ENCODE data around the gene YY1.
A peak's percentile ranks its signal among the peaks of the same experiment; 100 is the strongest.
"Not testable (repeated sequence)": the region's sequence is repeated elsewhere in the genome, so short reads cannot be mapped to it uniquely, and the experiment has no call there.

YY1 gene

DNA sequence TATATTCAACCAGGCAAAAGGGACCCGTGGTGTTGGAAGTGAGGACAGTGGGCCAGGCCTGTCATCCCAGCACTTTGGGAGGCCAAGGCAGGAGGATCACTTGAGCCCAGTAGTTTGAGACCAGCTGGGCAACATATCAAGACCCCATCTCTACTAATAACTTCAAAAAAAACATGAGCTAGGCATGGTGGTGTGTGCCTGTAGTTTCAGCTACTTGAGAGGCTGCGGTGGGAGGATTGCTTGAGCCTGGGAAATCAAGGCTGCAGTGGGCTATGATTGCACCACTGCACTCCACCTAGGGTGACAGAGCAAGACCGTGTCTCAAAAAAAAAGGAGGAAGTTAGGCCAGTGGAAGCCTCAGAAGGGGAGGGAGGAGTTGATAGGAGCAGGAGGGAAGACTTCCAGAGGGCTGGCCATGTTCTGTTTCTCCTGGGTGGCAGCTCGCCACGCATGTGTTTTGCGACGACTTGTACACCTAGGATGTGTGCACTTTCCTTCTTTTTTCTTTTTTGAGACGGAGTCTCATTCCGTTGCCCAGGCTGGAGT lies 57.2 kb downstream of the YY1 start:
- no peak for DNase-seq (ENCODE audit: low read depth)

GRCh38 chr14:100296729-100297128 lies 57.8 kb downstream of the YY1 start:
- not testable (repeated sequence) for DNase-seq (ENCODE audit: low read depth)

DNA sequence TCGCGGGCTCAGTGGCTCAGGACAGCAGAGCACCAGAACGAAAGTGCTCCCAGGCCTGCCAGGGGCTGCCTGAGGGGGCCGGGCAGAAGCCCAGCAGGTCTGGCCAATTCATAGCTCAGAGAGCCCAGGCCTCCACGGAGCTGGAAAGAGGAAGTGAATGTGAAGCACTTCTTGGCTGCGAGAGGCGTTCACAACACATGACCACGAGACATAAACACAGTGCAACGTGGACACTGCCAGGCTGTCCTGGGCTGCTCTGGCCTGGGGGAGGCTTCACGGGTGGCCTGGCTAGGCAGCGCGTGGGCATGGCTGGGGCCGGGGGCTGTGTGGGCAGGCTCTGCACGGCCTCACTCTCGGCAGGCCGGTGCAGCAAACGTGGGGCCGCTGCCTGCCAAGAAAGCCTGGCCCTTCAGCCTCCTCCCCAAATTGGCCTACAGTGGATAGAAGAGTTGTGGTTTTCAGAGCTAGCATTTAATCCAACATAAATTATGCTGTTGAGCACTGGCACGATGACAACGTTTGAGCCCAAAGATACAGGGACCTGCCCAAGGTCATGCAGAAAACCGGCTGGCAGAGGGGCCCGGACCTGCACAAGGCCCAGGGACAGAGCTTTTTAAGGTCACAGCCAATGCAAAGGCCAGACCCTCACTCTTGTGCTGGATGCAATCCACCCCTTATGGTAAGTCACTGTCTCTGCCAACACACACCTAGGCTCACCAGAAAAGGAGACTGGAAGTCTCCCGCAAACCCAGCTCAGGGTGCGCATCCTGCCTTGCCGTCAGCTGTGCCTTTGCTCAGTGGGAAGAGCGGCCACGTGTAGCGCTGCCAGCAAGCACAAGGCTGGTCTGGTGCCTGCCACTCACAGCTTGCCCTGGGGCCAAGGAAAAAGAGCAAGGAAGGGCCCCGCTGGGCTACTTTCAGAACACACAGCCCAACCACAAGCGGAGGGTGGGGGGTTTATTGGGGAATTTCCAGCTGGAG lies 58.7 kb downstream of the YY1 start:
- no peak for DNase-seq (ENCODE audit: low read depth)

- no peak for DNase-seq (ENCODE audit: low read depth)
These were observed 59.8 kb downstream of the YY1 start for GRCh38 chr14:100298551-100299237.

DNA sequence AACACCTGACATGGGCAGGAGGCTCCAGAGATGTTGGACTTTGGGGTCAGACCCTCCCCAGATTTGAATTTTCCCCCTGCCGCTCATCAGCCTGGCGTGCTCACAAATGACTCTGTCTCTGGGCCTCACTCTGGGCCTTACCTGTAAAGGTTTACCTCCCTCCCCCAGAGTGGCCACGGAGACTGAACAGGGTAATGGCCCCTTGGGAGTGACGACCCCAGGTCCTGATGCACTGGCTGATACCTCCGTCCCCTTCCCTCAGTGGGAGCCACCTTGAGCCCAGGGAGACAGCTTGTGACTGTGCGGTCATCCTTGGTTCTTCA lies 60.3 kb downstream of the YY1 start:
- DNase-seq (ENCODE audit: low read depth), result no peak

DNA sequence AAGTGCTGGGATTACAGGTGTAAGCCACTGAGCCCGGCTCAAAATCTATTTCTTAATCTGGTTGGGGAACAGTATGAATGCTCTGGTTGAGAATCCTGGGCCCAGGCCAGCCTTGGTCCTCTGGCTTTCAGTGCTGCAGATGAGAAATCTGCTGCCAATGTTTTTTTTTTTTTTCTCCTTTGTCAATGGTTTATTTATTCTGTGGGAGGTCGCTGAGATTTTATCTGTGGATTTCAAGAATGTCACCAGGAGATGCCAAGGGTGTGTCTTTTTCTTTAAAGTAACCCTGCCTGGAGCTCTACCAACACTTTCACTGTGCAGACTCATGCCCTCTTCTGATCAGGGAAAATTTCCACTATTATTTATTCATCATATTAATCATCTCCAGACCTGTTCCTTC lies 63.7 kb downstream of the YY1 start:
- DNase-seq (ENCODE audit: low read depth), result no peak

- no peak for DNase-seq (ENCODE audit: low read depth)
These were observed 64.2 kb downstream of the YY1 start for GRCh38 chr14:100303179-100303578.

DNA sequence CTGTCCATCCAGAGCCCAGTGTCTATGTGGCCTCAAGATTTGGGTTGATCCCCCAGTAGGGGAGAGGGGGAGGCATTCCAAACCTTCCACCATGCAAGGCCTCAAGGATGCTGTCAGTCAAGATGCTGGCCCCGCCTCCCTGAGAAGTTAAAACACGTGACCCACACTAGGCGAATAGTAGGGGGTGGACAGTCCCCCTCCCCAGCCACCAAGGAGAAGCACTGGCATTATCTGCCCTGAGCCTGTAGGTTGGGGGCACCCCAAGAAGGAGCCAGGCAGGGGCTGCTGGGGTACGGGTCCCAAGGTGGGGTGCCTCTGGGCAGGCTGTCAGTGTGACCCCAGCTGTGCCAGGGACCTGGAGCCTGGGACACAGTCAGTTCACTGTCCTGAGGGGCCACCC lies 65.0 kb downstream of the YY1 start:
- no peak for DNase-seq (ENCODE audit: low read depth)

- DNase-seq (ENCODE audit: low read depth), result no peak
These were observed 65.9 kb downstream of the YY1 start for GRCh38 chr14:100304825-100305323.

- DNase-seq (ENCODE audit: low read depth), result no peak
These were observed 66.6 kb downstream of the YY1 start for GRCh38 chr14:100305324-100306100.

GRCh38 chr14:100306101-100306997 lies 67.4 kb downstream of the YY1 start, which contains the start of gene SLC25A29:
Gene SLC25A29 (minus strand): TSS chr14:100306444. CDS start chr14:100306232, 212 bp downstream.
- DNase-seq (ENCODE audit: low read depth), result peak; percentile 64

DNA sequence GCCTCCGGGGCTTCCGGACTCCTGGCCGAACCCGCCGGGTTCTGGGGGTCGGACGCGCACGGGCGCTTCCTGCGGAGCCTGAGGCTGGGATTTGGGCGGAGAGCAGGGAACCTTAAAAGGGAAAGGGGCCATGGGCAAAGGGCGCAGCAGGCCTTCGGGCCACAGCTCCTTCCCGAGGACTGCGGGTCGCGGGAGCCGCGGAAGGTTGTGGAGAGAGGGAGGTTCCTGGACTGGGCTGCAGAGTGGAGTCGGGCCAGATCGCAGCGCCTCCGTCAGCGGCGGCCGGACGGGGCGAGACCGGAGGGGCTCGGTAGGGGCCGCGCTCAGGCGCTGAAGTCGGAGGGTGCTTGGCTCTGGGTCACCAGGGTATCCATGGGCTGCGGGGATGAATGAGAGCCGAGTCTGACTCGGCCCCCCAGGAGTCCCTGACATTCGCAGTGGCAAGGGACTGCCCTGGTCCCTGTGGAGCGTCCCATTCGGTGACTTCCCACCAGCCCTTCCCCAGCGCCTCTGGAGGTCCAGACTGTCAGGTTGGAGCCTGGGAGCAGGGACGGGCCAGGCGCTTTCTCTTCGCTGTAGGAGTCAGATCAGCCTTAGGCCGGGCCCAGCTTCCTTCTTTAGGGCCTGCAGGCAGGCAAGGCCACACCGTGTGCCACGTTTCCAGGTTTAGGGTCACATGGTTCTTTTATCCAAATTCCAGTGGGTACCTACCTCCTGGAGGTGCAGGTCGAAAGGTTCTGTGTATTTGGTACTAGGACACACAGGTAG lies 68.2 kb downstream of the YY1 start:
- DNase-seq (ENCODE audit: low read depth), result no peak

- DNase-seq (ENCODE audit: low read depth), result no peak
These were observed 69.0 kb downstream of the YY1 start for GRCh38 chr14:100307766-100308426.

DNA sequence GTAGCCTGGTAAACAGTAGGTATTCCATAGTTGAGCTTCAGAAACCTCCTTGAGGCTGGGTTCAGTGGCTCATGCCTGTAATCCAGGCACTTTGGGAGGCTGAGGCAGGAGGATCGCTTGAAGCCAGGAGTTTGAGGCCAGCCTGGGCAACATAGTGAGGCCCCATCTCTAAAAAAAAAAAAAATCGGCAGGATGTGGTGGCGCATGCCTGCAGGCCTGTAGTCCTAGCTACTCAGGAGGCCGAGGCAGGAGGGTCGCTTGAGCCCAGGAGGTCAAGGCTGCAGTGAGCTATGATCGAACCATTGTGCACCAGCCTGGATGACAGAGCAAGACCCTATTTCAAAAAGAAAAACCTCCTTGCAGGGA lies 69.5 kb downstream of the YY1 start:
- DNase-seq (ENCODE audit: low read depth), result not testable (repeated sequence)

- DNase-seq (ENCODE audit: low read depth), result no peak
These were observed 70.2 kb downstream of the YY1 start for GRCh38 chr14:100309028-100309737.

GRCh38 chr14:100312110-100312876 lies 73.3 kb downstream of the YY1 start:
- DNase-seq (ENCODE audit: low read depth), result not testable (repeated sequence)

DNA sequence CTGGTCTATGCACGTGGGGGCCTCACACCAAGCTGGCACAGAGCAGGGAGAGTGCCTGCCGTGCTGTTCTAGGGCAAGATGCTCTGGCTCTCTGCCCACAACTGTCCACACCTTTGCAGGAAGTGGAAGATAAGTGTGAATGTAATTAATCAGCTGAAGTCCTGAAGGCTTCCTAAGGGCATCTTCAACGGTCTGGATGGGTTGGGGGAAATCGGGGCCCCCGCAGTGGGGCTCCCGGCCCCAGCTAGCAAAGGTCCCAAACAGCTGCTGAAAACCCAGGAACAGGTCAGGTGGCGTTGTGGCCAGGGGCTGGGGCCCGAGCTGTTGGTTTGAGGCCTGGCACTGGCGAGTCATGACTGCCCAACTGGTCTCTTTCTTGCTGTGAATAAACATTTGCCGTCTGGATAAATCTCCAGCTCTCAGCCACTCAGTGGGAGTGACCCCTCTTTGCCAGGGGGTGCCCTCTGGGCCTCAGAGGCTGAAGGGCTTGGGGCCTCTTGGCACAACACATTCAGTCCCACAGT lies 74.0 kb downstream of the YY1 start:
- no peak for DNase-seq (ENCODE audit: low read depth)

Measured in CMK (cell line).